Measurements from ENCODE around the gene PIM2.

DNA sequence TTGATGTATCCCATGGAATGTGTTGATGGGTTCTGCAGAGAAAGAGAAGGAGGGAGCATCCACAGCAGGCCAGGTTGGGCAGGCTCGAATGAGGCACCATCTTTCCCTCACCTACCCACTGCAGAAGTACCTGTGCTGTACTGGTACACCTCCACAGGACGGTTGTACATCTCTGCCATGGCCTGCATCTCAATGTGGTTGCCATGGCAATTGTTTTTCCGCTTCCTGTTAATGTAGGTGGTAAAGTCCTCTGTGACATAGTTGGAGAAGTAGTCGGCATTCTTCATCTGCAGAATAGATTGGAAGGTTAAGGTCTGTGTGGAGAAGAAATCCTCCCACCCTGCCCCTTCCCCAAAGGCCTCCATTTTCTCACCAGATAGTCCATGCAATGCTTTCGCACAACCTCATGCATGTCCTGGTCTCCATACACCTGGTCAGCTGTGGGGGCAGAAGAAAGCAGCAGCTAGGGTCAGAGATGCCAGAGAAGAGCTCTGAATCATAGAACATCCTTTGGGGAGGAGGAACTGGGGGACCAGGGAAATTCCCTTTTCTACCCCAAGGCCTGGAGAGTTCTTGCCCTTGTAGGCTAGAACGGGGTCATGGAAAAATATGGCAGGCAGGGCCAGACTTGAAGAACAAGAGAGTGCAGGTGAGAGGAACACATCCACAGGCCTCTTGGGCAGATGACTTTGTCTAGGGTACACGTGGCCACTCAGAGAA lies 15.9 kb upstream of the PIM2 start:
- no peak for TF ChIP-seq POLR2A (IDR thresholded peaks at IDR 0.05; ENCODE audit: low read depth, low read length)
- TF ChIP-seq TAF1 (IDR thresholded peaks at IDR 0.05; ENCODE audit: borderline replicate concordance, low read depth, low read length), result no peak
- no peak for TF ChIP-seq POLR2AphosphoS5 (IDR thresholded peaks at IDR 0.05; ENCODE audit: low read depth, low read length)
